GM23338 (cell line): Measurements from ENCODE around the gene MRPL38. TPM values are rescaled to one million over a fixed set of nuclear protein-coding genes. Genes with fewer than 3 reads are reported as not detected.

ENCODE experiments used
- ATAC-seq: fragments of 200-7000 bp; cut with Tn5 transposase; 3 replicates; pipeline ENCODE4 v1.9.1; 2020
- DNase-seq: peaks from one replicate; pipeline ENCODE4 v3.0.0-alpha.2; 2015; ENCODE audit warnings: low spot score
- H2AFZ ChIP-seq: fragments of 200-600 bp; sonication (generic); 2 replicates; pipeline ENCODE4 v1.8.0; 2016; ENCODE audit warnings: antibody characterized with exemption, mild to moderate bottlenecking, moderate library complexity
- H3F3A ChIP-seq: fragments of 200-600 bp; sonication (generic); replicated peaks from 2 replicates; pipeline ENCODE4 v1.8.0; 2017; ENCODE audit warnings: antibody characterized with exemption, mixed run types, low read depth
- H3K27ac ChIP-seq: fragments of 200-600 bp; sonication (generic); 2 replicates; pipeline ENCODE4 v1.6.1; 2016; ENCODE audit warnings: low read depth
- H3K27me3 ChIP-seq: fragments of 200-600 bp; sonication (generic); 2 replicates; pipeline ENCODE4 v1.8.0; 2016; ENCODE audit warnings: mild to moderate bottlenecking, mixed run types, moderate library complexity; ENCODE audit not compliant: insufficient read depth
- H3K36me3 ChIP-seq: fragments of 200-600 bp; sonication (generic); 2 replicates; pipeline ENCODE4 v1.8.0; 2016; ENCODE audit warnings: mild to moderate bottlenecking; ENCODE audit not compliant: insufficient read depth
- H3K4me1 ChIP-seq: fragments of 200-600 bp; sonication (generic); 2 replicates; pipeline ENCODE4 v1.8.0; 2016; ENCODE audit warnings: mild to moderate bottlenecking, moderate library complexity; ENCODE audit not compliant: insufficient read depth
- H3K4me2 ChIP-seq: fragments of 200-600 bp; sonication (generic); 2 replicates; pipeline ENCODE4 v1.7.1; 2017; ENCODE audit warnings: mixed run types
- H3K4me3 ChIP-seq: fragments of 200-600 bp; sonication (generic); 2 replicates; pipeline ENCODE4 v1.6.1; 2016; ENCODE audit warnings: mixed run types
- H3K79me2 ChIP-seq: fragments of 200-600 bp; sonication (generic); replicated peaks from 2 replicates; pipeline ENCODE4 v1.8.0; 2017; ENCODE audit warnings: mild to moderate bottlenecking; ENCODE audit not compliant: insufficient read depth
- H3K9me2 ChIP-seq: fragments of 200-600 bp; sonication (generic); 2 replicates; pipeline ENCODE4 v1.8.0; 2017; ENCODE audit not compliant: insufficient read depth
- H4K20me1 ChIP-seq: fragments of 200-600 bp; sonication (generic); replicated peaks from 2 replicates; pipeline ENCODE4 v1.8.0; 2017; ENCODE audit warnings: mild to moderate bottlenecking; ENCODE audit not compliant: insufficient read depth
- H3K27ac Mint-ChIP-seq: 2 replicates; pipeline ENCODE4 v1.8.0; 2020; ENCODE audit warnings: inconsistent platforms, mild to moderate bottlenecking, moderate library complexity, mixed read lengths
- H3K27me3 Mint-ChIP-seq: 3 replicates; pipeline ENCODE4 v1.8.0; 2022; ENCODE audit warnings: low read depth, mild to moderate bottlenecking, moderate library complexity, mixed read lengths, inconsistent platforms; ENCODE audit not compliant: insufficient read depth, poor library complexity
- H3K36me3 Mint-ChIP-seq: 3 replicates; pipeline ENCODE4 v1.8.0; 2021; ENCODE audit warnings: low read depth, mild to moderate bottlenecking, inconsistent platforms, moderate library complexity, mixed read lengths
- H3K4me1 Mint-ChIP-seq: 3 replicates; pipeline ENCODE4 v1.8.0; 2020; ENCODE audit warnings: mild to moderate bottlenecking, inconsistent platforms, mixed read lengths
- H3K4me3 Mint-ChIP-seq: 3 replicates; pipeline ENCODE4 v1.8.0; 2021; ENCODE audit warnings: moderate library complexity, mild to moderate bottlenecking, inconsistent platforms, mixed read lengths
- H3K9me3 Mint-ChIP-seq: 3 replicates; pipeline ENCODE4 v1.8.0; 2020; ENCODE audit warnings: moderate library complexity, mild to moderate bottlenecking, inconsistent platforms, mixed read lengths
- EZH2 ChIP-seq: fragments of 200-600 bp; sonication (generic); IDR thresholded peaks from one replicate; pipeline ENCODE4 v1.8.0; 2017; ENCODE audit warnings: antibody characterized with exemption, mild to moderate bottlenecking, low read depth; ENCODE audit not compliant: unreplicated experiment
- EZH2phosphoT487 ChIP-seq: fragments of 200-600 bp; sonication (generic); IDR thresholded peaks from one replicate; pipeline ENCODE4 v1.8.1; 2018; ENCODE audit warnings: antibody characterized with exemption; ENCODE audit not compliant: unreplicated experiment
- JUNB ChIP-seq: IDR thresholded peaks from one replicate; pipeline ENCODE4 v1.6.1; 2016; ENCODE audit warnings: antibody characterized with exemption; ENCODE audit not compliant: unreplicated experiment
- NANOG ChIP-seq: IDR thresholded peaks from 2 replicates; pipeline ENCODE4 v1.6.1; 2016; ENCODE audit warnings: antibody characterized with exemption, borderline replicate concordance
- POLR2AphosphoS5 ChIP-seq: IDR thresholded peaks from 2 replicates; pipeline ENCODE4 v1.6.1; 2016; ENCODE audit warnings: antibody characterized with exemption, low read depth
- STAT1 ChIP-seq: IDR thresholded peaks from one replicate; pipeline ENCODE4 v1.6.1; 2016; ENCODE audit warnings: antibody characterized with exemption; ENCODE audit not compliant: unreplicated experiment
- ZNF331 ChIP-seq: fragments of 250-450 bp; sonication (Bioruptor Pico); IDR thresholded peaks from 2 replicates; pipeline ENCODE4 v1.5.0; 2020; ENCODE audit warnings: low read depth, mild to moderate bottlenecking, moderate library complexity
- polyA plus RNA-seq: library from polyadenylated mRNA; unstranded; fragments of >200 nt; fragmentation: Nextera tagmentation; extraction: Ambion mirVana; gene quantifications from 2 replicates; pipeline ENCODE4 v1.2.1, GENCODE V29; 2016
- total RNA-seq: library from RNA; depleted of rRNA; stranded (reverse); fragments of >200 nt; shearing (Covaris generic); gene quantifications from 2 replicates; pipeline ENCODE4 v1.2.3, GENCODE V29; 2014
- TF ChIP-seq, protein P1 (sequence below), 2 experiments: fragments of 200-600 bp in 1 of 2; sonication (generic) in 1 of 2; conservative IDR thresholded peaks; 2 replicates each; pipeline versions ENCODE4 v1.5.1 to v1.6.1; 2016 to 2017; ENCODE audit warnings: antibody characterized with exemption in 2 of 2, low read depth in 2 of 2, mild to moderate bottlenecking in 2 of 2, moderate library complexity in 1 of 2
- TF ChIP-seq, protein P2 (sequence below): IDR thresholded peaks from one replicate; pipeline ENCODE4 v1.6.1; 2018; ENCODE audit warnings: antibody characterized with exemption; ENCODE audit not compliant: unreplicated experiment
- TF ChIP-seq, protein P3 (sequence below): IDR thresholded peaks from 2 replicates; pipeline ENCODE4 v1.6.1; 2016; ENCODE audit warnings: antibody characterized with exemption
- TF ChIP-seq, protein P4 (sequence below): fragments of 250-450 bp; sonication (Bioruptor Pico); IDR thresholded peaks from 2 replicates; pipeline ENCODE4 v1.5.0; 2020; ENCODE audit warnings: mild to moderate bottlenecking, moderate library complexity

MRPL38 gene
- total and polyA plus RNA-seq, 2 experiments from 2014 or later = 63.6 to 90.0 TPM

DNA sequence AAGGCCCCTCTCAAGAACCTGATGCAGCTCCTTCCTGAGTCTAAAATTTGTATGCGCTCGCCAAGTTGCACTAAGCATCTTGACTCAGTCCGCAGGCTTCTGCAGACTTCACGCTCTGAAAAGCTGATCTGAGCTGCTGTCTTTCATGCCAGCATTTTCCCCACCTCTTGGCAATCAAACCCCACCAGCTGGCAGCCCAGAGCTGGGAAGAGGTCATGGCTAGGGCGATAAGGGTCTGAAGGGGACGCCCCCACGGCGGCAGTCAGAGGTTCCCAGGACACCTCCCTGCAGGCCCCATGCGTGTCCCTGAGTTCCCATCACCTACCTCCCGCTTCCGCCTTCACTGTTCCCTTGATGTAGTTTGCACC lies 55.4 kb downstream of the MRPL38 start:
- H3K9me2 ChIP-seq = no peaks in the 10 kb centered on the region
- H3K79me2 ChIP-seq = peaks cover 14% of the 10 kb centered on the region
- H3K36me3 ChIP-seq = peaks cover 15% of the 10 kb centered on the region; the same call in 1 of the 2 replicates
- H3K36me3 Mint-ChIP-seq = peaks cover 57% of the 10 kb centered on the region
- no peak for DNase-seq
- no peaks in the 10 kb centered on the region for H3K9me3 Mint-ChIP-seq
- peaks cover 17% of the 10 kb centered on the region for H3F3A ChIP-seq
- H3K27ac Mint-ChIP-seq = no peak overlapping the region
- H2AFZ ChIP-seq = no peak overlapping the region
- peaks cover 12% of the 10 kb centered on the region for H3K27me3 Mint-ChIP-seq
- peak overlapping the region; percentile 80 for H3K27ac ChIP-seq
- no peak for ATAC-seq
- H3K4me1 Mint-ChIP-seq = peaks cover 17% of the 10 kb centered on the region
- H3K4me2 ChIP-seq = no peak overlapping the region
- no peak overlapping the region for H3K4me3 Mint-ChIP-seq
- peaks cover 12% of the 10 kb centered on the region for H3K4me1 ChIP-seq
- H4K20me1 ChIP-seq = 0 out of 2 replicates have a peak, but pooled peaks cover 6% of the 10 kb centered on the region
- H3K27me3 ChIP-seq = no peaks in the 10 kb centered on the region
- no peak overlapping the region for H3K4me3 ChIP-seq
- TF ChIP-seq NANOG (no peak), EZH2phosphoT487 (no peak), ZNF331 (CRISPR knock-in tag) (no peak), STAT1 (no peak), EZH2 (no peak), JUNB (no peak), POLR2AphosphoS5 (no peak)
- TF ChIP-seq, protein P1, sequence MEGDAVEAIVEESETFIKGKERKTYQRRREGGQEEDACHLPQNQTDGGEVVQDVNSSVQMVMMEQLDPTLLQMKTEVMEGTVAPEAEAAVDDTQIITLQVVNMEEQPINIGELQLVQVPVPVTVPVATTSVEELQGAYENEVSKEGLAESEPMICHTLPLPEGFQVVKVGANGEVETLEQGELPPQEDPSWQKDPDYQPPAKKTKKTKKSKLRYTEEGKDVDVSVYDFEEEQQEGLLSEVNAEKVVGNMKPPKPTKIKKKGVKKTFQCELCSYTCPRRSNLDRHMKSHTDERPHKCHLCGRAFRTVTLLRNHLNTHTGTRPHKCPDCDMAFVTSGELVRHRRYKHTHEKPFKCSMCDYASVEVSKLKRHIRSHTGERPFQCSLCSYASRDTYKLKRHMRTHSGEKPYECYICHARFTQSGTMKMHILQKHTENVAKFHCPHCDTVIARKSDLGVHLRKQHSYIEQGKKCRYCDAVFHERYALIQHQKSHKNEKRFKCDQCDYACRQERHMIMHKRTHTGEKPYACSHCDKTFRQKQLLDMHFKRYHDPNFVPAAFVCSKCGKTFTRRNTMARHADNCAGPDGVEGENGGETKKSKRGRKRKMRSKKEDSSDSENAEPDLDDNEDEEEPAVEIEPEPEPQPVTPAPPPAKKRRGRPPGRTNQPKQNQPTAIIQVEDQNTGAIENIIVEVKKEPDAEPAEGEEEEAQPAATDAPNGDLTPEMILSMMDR (conservative IDR thresholded peaks at IDR 0.05; ENCODE audit: low read depth in 2 of 2) = no peak
- TF ChIP-seq, protein P2, sequence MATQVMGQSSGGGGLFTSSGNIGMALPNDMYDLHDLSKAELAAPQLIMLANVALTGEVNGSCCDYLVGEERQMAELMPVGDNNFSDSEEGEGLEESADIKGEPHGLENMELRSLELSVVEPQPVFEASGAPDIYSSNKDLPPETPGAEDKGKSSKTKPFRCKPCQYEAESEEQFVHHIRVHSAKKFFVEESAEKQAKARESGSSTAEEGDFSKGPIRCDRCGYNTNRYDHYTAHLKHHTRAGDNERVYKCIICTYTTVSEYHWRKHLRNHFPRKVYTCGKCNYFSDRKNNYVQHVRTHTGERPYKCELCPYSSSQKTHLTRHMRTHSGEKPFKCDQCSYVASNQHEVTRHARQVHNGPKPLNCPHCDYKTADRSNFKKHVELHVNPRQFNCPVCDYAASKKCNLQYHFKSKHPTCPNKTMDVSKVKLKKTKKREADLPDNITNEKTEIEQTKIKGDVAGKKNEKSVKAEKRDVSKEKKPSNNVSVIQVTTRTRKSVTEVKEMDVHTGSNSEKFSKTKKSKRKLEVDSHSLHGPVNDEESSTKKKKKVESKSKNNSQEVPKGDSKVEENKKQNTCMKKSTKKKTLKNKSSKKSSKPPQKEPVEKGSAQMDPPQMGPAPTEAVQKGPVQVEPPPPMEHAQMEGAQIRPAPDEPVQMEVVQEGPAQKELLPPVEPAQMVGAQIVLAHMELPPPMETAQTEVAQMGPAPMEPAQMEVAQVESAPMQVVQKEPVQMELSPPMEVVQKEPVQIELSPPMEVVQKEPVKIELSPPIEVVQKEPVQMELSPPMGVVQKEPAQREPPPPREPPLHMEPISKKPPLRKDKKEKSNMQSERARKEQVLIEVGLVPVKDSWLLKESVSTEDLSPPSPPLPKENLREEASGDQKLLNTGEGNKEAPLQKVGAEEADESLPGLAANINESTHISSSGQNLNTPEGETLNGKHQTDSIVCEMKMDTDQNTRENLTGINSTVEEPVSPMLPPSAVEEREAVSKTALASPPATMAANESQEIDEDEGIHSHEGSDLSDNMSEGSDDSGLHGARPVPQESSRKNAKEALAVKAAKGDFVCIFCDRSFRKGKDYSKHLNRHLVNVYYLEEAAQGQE = no peak
- TF ChIP-seq, protein P3, sequence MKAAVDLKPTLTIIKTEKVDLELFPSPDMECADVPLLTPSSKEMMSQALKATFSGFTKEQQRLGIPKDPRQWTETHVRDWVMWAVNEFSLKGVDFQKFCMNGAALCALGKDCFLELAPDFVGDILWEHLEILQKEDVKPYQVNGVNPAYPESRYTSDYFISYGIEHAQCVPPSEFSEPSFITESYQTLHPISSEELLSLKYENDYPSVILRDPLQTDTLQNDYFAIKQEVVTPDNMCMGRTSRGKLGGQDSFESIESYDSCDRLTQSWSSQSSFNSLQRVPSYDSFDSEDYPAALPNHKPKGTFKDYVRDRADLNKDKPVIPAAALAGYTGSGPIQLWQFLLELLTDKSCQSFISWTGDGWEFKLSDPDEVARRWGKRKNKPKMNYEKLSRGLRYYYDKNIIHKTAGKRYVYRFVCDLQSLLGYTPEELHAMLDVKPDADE = no peak
- TF ChIP-seq, protein P4, sequence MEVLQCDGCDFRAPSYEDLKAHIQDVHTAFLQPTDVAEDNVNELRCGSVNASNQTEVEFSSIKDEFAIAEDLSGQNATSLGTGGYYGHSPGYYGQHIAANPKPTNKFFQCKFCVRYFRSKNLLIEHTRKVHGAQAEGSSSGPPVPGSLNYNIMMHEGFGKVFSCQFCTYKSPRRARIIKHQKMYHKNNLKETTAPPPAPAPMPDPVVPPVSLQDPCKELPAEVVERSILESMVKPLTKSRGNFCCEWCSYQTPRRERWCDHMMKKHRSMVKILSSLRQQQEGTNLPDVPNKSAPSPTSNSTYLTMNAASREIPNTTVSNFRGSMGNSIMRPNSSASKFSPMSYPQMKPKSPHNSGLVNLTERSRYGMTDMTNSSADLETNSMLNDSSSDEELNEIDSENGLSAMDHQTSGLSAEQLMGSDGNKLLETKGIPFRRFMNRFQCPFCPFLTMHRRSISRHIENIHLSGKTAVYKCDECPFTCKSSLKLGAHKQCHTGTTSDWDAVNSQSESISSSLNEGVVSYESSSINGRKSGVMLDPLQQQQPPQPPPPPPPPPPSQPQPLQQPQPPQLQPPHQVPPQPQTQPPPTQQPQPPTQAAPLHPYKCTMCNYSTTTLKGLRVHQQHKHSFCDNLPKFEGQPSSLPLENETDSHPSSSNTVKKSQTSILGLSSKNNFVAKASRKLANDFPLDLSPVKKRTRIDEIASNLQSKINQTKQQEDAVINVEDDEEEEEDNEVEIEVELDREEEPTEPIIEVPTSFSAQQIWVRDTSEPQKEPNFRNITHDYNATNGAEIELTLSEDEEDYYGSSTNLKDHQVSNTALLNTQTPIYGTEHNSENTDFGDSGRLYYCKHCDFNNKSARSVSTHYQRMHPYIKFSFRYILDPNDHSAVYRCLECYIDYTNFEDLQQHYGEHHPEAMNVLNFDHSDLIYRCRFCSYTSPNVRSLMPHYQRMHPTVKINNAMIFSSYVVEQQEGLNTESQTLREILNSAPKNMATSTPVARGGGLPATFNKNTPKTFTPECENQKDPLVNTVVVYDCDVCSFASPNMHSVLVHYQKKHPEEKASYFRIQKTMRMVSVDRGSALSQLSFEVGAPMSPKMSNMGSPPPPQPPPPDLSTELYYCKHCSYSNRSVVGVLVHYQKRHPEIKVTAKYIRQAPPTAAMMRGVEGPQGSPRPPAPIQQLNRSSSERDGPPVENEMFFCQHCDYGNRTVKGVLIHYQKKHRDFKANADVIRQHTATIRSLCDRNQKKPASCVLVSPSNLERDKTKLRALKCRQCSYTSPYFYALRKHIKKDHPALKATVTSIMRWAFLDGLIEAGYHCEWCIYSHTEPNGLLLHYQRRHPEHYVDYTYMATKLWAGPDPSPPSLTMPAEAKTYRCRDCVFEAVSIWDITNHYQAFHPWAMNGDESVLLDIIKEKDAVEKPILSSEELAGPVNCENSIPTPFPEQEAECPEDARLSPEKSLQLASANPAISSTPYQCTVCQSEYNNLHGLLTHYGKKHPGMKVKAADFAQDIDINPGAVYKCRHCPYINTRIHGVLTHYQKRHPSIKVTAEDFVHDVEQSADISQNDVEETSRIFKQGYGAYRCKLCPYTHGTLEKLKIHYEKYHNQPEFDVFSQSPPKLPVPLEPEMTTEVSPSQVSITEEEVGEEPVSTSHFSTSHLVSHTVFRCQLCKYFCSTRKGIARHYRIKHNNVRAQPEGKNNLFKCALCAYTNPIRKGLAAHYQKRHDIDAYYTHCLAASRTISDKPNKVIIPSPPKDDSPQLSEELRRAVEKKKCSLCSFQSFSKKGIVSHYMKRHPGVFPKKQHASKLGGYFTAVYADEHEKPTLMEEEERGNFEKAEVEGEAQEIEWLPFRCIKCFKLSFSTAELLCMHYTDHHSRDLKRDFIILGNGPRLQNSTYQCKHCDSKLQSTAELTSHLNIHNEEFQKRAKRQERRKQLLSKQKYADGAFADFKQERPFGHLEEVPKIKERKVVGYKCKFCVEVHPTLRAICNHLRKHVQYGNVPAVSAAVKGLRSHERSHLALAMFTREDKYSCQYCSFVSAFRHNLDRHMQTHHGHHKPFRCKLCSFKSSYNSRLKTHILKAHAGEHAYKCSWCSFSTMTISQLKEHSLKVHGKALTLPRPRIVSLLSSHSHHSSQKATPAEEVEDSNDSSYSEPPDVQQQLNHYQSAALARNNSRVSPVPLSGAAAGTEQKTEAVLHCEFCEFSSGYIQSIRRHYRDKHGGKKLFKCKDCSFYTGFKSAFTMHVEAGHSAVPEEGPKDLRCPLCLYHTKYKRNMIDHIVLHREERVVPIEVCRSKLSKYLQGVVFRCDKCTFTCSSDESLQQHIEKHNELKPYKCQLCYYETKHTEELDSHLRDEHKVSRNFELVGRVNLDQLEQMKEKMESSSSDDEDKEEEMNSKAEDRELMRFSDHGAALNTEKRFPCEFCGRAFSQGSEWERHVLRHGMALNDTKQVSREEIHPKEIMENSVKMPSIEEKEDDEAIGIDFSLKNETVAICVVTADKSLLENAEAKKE (CRISPR knock-in tag) = no peak
